HG02678 (cell line): ENCODE results near the gene STK40.

ENCODE experiments used
- ATAC-seq: cut with Tn5 transposase; IDR thresholded peaks from one replicate; pipeline ENCODE4 v1.9.1; 2021; ENCODE audit warnings: mild to moderate bottlenecking, moderate library complexity; ENCODE audit not compliant: unreplicated experiment

The STK40 gene

GRCh38 chr1:36377791-36378492 is 7.8 kb downstream of the STK40 start:
- ATAC-seq: no peak

- ATAC-seq: no peak
Observed at GRCh38 chr1:36372617-36373016, 13.1 kb downstream of the STK40 start.

GRCh38 chr1:36369061-36369861 is 16.5 kb downstream of the STK40 start:
- no peak for ATAC-seq

- ATAC-seq: no peak
Observed at GRCh38 chr1:36367798-36368197, 17.9 kb downstream of the STK40 start.

- no peak for ATAC-seq
Observed at GRCh38 chr1:36367066-36367465, 18.7 kb downstream of the STK40 start.

- no peak for ATAC-seq
Observed at GRCh38 chr1:36366091-36366661, 19.5 kb downstream of the STK40 start.

GRCh38 chr1:36365381-36365780 is 20.3 kb downstream of the STK40 start:
- ATAC-seq: no peak

GRCh38 chr1:36359911-36360550 is 25.7 kb downstream of the STK40 start:
- ATAC-seq: no peak

- no peak for ATAC-seq
Observed at GRCh38 chr1:36359383-36359782, 26.3 kb downstream of the STK40 start.

- no peak for ATAC-seq
Observed at GRCh38 chr1:36358514-36359084, 27.1 kb downstream of the STK40 start.

- no peak for ATAC-seq
Observed at GRCh38 chr1:36355811-36356210, 29.9 kb downstream of the STK40 start.

GRCh38 chr1:36354486-36354885 is 31.2 kb downstream of the STK40 start:
- no peak for ATAC-seq

GRCh38 chr1:36352910-36353878 is 32.5 kb downstream of the STK40 start:
- ATAC-seq: no peak

- no peak for ATAC-seq
Observed at GRCh38 chr1:36352125-36352909, 33.4 kb downstream of the STK40 start.

GRCh38 chr1:36351227-36351977 is 34.3 kb downstream of the STK40 start:
- no peak for ATAC-seq

- no peak for ATAC-seq
Observed at GRCh38 chr1:36350659-36351226, 35.0 kb downstream of the STK40 start.

GRCh38 chr1:36349839-36350238 is 35.9 kb downstream of the STK40 start:
- no peak for ATAC-seq

- ATAC-seq: peak; percentile 71
Observed at GRCh38 chr1:36349241-36349671, 36.5 kb downstream of the STK40 start.
